ENCODE results near the gene ZNF681.
"Not testable (repeated sequence)": the region's sequence is repeated elsewhere in the genome, so short reads cannot be mapped to it uniquely, and the experiment has no call there.

Gene ZNF681

GRCh38 chr19:23758187-23759074 is at the start of gene ZNF681:
ZNF681 (minus strand) TSS chr19:23758891; CDS start chr19:23758749, 142 bp downstream.
- DNase-seq (ENCODE audit: extremely low read depth in 1 of 2, low read depth in 1 of 2): peak; percentile 65 to 89

- no peak for DNase-seq (ENCODE audit: extremely low read depth in 1 of 2, low read depth in 1 of 2)
Observed at GRCh38 chr19:23804676-23805075, 46.0 kb upstream of the ZNF681 start.

GRCh38 chr19:23802290-23802689 is 43.6 kb upstream of the ZNF681 start:
- DNase-seq (ENCODE audit: extremely low read depth in 1 of 2, low read depth in 1 of 2): no peak

- DNase-seq (ENCODE audit: extremely low read depth in 1 of 2, low read depth in 1 of 2): no peak
Observed at GRCh38 chr19:23801803-23802202, 43.1 kb upstream of the ZNF681 start.

- no peak for DNase-seq (ENCODE audit: extremely low read depth in 1 of 2, low read depth in 1 of 2)
Observed at GRCh38 chr19:23800868-23801267, 42.2 kb upstream of the ZNF681 start.

GRCh38 chr19:23800271-23800670 is 41.6 kb upstream of the ZNF681 start:
- no peak for DNase-seq (ENCODE audit: extremely low read depth in 1 of 2, low read depth in 1 of 2)

GRCh38 chr19:23799321-23799720 is 40.6 kb upstream of the ZNF681 start:
- DNase-seq (ENCODE audit: extremely low read depth in 1 of 2, low read depth in 1 of 2): no peak

GRCh38 chr19:23795462-23795861 is 36.8 kb upstream of the ZNF681 start:
- no peak for DNase-seq (ENCODE audit: extremely low read depth in 1 of 2, low read depth in 1 of 2)

GRCh38 chr19:23792784-23793183 is 34.1 kb upstream of the ZNF681 start:
- DNase-seq (ENCODE audit: extremely low read depth in 1 of 2, low read depth in 1 of 2): no peak

GRCh38 chr19:23790641-23791488 is 32.2 kb upstream of the ZNF681 start:
- DNase-seq (ENCODE audit: extremely low read depth in 1 of 2, low read depth in 1 of 2): no peak

- no peak for DNase-seq (ENCODE audit: extremely low read depth in 1 of 2, low read depth in 1 of 2)
Observed at GRCh38 chr19:23789246-23789645, 30.6 kb upstream of the ZNF681 start.

- no peak for DNase-seq (ENCODE audit: extremely low read depth in 1 of 2, low read depth in 1 of 2)
Observed at GRCh38 chr19:23788411-23788810, 29.7 kb upstream of the ZNF681 start.

- DNase-seq (ENCODE audit: extremely low read depth in 1 of 2, low read depth in 1 of 2): no peak
Observed at GRCh38 chr19:23787106-23787505, 28.4 kb upstream of the ZNF681 start.

- no peak for DNase-seq (ENCODE audit: extremely low read depth in 1 of 2, low read depth in 1 of 2)
Observed at GRCh38 chr19:23785982-23786381, 27.3 kb upstream of the ZNF681 start.

GRCh38 chr19:23784274-23784673 is 25.6 kb upstream of the ZNF681 start:
- no peak for DNase-seq (ENCODE audit: extremely low read depth in 1 of 2, low read depth in 1 of 2)

- DNase-seq (ENCODE audit: extremely low read depth in 1 of 2, low read depth in 1 of 2): no peak
Observed at GRCh38 chr19:23783636-23784035, 24.9 kb upstream of the ZNF681 start.

- no peak for DNase-seq (ENCODE audit: extremely low read depth in 1 of 2, low read depth in 1 of 2)
Observed at GRCh38 chr19:23779645-23780044, 21.0 kb upstream of the ZNF681 start.

- DNase-seq (ENCODE audit: extremely low read depth in 1 of 2, low read depth in 1 of 2): no peak
Observed at GRCh38 chr19:23778566-23778965, 19.9 kb upstream of the ZNF681 start.

GRCh38 chr19:23778036-23778435 is 19.3 kb upstream of the ZNF681 start:
- not testable (repeated sequence) for DNase-seq (ENCODE audit: extremely low read depth in 1 of 2, low read depth in 1 of 2)

GRCh38 chr19:23777216-23777615 is 18.5 kb upstream of the ZNF681 start:
- DNase-seq (ENCODE audit: extremely low read depth in 1 of 2, low read depth in 1 of 2): no peak

GRCh38 chr19:23776507-23777205 is 18.0 kb upstream of the ZNF681 start:
- DNase-seq (ENCODE audit: extremely low read depth in 1 of 2, low read depth in 1 of 2): no peak
